OCI-LY7 (cell line): ENCODE data around the gene PLCB1. TPM values are rescaled to one million over a fixed set of nuclear protein-coding genes. Genes with fewer than 3 reads are reported as not detected.

Source experiments
- BruUV-seq: library from RNA; stranded (reverse); fragments of 400-500 nt; replicated peaks from 2 replicates; lab custom pipeline; 2021; lab: Mats Ljungman, UMichigan
- CTCF ChIA-PET: fragments of 300-600 bp; sonication (Branson Sonifier 250); formaldehyde crosslinking; loops from one replicate; lab custom pipeline; 2022; ENCODE audit warnings: antibody characterized with exemption; ENCODE audit not compliant: unreplicated experiment; lab: Charles Lee
- POLR2A ChIA-PET: fragments of 300-600 bp; sonication (Branson Sonifier 250); formaldehyde crosslinking; loops from one replicate; lab custom pipeline; 2022; ENCODE audit warnings: antibody characterized with exemption; lab: Charles Lee
- DNase-seq: peaks from one replicate; pipeline ENCODE4 v3.0.0-alpha.2; 2015; ENCODE audit warnings: low spot score
- H2AFZ ChIP-seq: fragments of 200-600 bp; sonication (generic), shearing (Covaris generic); 2 replicates; pipeline ENCODE4 v1.6.1; 2014; ENCODE audit warnings: mild to moderate bottlenecking, antibody characterized with exemption, low read length, moderate library complexity
- H3K27ac ChIP-seq: fragments of 200-600 bp; sonication (generic); 2 replicates; pipeline ENCODE4 v1.5.1; 2014; ENCODE audit warnings: mixed run types, low read depth, mild to moderate bottlenecking, moderate library complexity, low read length, inconsistent platforms; ENCODE audit not compliant: poor library complexity, severe bottlenecking
- H3K36me3 ChIP-seq: fragments of 200-600 bp; sonication (generic); 2 replicates; pipeline ENCODE4 v1.6.1; 2014; ENCODE audit warnings: mild to moderate bottlenecking, antibody characterized with exemption, low read length, moderate library complexity, mixed read lengths; ENCODE audit not compliant: insufficient read depth
- H3K4me1 ChIP-seq: fragments of 200-600 bp; sonication (generic); 2 replicates; pipeline ENCODE4 v1.5.1; 2014; ENCODE audit warnings: mild to moderate bottlenecking, low read length; ENCODE audit not compliant: insufficient read depth, poor library complexity, severe bottlenecking
- H3K4me2 ChIP-seq: fragments of 200-600 bp; sonication (generic); 2 replicates; pipeline ENCODE4 v1.6.1; 2014; ENCODE audit warnings: mild to moderate bottlenecking, low read length
- H3K4me3 ChIP-seq: fragments of 200-600 bp; sonication (generic); 2 replicates; pipeline ENCODE4 v1.5.1; 2014; ENCODE audit warnings: mild to moderate bottlenecking, low read depth, low read length; ENCODE audit not compliant: poor library complexity, severe bottlenecking
- H3K79me2 ChIP-seq: fragments of 200-600 bp; sonication (generic); 2 replicates; pipeline ENCODE4 v1.6.1; 2016; ENCODE audit warnings: low read depth, mild to moderate bottlenecking, low read length, moderate library complexity, mixed read lengths; ENCODE audit not compliant: insufficient read depth
- H3K9me2 ChIP-seq: fragments of 200-600 bp; sonication (generic); 2 replicates; pipeline ENCODE4 v1.6.1; 2016; ENCODE audit warnings: mild to moderate bottlenecking, low read length, mixed read lengths; ENCODE audit not compliant: insufficient read depth
- H3K9me3 ChIP-seq: fragments of 200-600 bp; sonication (generic); 2 replicates; pipeline ENCODE4 v1.6.1; 2014; ENCODE audit warnings: mild to moderate bottlenecking, mixed run types, low read length, mixed read lengths
- H4K20me1 ChIP-seq: fragments of 200-600 bp; sonication (generic); 2 replicates; pipeline ENCODE4 v1.6.1; 2014; ENCODE audit warnings: mild to moderate bottlenecking, antibody characterized with exemption, low read length, moderate library complexity, mixed read lengths; ENCODE audit not compliant: insufficient read depth
- CTCF ChIP-seq: fragments of 200-600 bp; sonication (generic); conservative IDR thresholded peaks from 2 replicates; pipeline ENCODE4 v1.5.1; 2014; ENCODE audit warnings: mild to moderate bottlenecking, antibody characterized with exemption, low read length, moderate library complexity, mixed read lengths
- EZH2phosphoT487 ChIP-seq: fragments of 200-600 bp; sonication (generic); IDR thresholded peaks from 2 replicates; pipeline ENCODE4 v1.6.1; 2018; ENCODE audit warnings: low read depth, borderline replicate concordance, mild to moderate bottlenecking, mixed run types, antibody characterized with exemption, low read length, moderate library complexity, mixed read lengths
- intact Hi-C: fragments of 100-400 bp; cut with micrococcal nuclease; formaldehyde crosslinking; loops from one replicate; pipeline ENCODE4 v1.10.0; 2022; ENCODE audit not compliant: unreplicated experiment
- total RNA-seq, 2 experiments: library from RNA; depleted of rRNA in 1 of 2; stranded (reverse); fragments of >200 nt in 1 of 2; shearing (Covaris generic) in 1 of 2; gene quantifications; 2 replicates each; pipeline ENCODE4 v1.2.3, GENCODE V29; 2014 to 2022

The PLCB1 gene
- total RNA-seq, 2 experiments from 2014 or later: 14.6 to 30.5 TPM

- peak; percentile 6 for DNase-seq
- no peaks in the 10 kb centered on the region for H3K9me3 ChIP-seq
- intact Hi-C loops: no loop called here
- H3K4me3 ChIP-seq: no peak overlapping the region
- no peaks in the 10 kb centered on the region for H4K20me1 ChIP-seq
- H3K79me2 ChIP-seq: no peaks in the 10 kb centered on the region
- H3K4me1 ChIP-seq: no peaks in the 10 kb centered on the region
- H3K27ac ChIP-seq: no peak overlapping the region
- no peak overlapping the region for H2AFZ ChIP-seq
- H3K36me3 ChIP-seq: no peaks in the 10 kb centered on the region
- no peaks in the 10 kb centered on the region for H3K9me2 ChIP-seq
- no TSS peak for BruUV-seq
- H3K4me2 ChIP-seq: no peak overlapping the region
- TF ChIP-seq EZH2phosphoT487 (no peak), CTCF (peak; percentile 65)
- CTCF ChIA-PET: no interaction called here
- POLR2A ChIA-PET: interaction anchor here (0.7 to 1.4 kb wide), 4 partner anchors 10 to 108 kb away, joined by 3 to 9 read pairs (median 4); no protein-coding TSS in a partner anchor
Measured at GRCh38 chr20:8664778-8665177, 532.7 kb downstream of the PLCB1 start.

DNA sequence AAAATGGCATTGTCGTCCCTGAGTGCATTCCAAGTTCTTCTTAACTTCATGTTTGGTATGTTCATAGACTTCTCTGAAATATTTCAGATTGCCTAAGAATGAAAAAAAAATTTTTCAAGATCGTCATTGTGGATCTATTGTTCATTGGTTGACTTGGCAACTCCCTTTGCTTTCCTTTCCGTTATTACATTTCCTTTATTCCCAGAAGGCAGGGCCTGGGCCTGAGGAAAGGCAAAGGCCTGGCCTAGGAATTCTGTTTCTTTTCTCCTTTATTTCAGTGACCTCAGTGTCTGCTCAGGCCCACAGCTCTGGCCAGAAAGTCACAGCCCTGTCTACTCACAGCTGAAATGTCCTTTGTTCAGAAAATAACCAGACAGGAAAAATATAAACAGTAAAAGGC lies 535.2 kb downstream of the PLCB1 start:
- H3K9me3 ChIP-seq: no peaks in the 10 kb centered on the region
- no TSS peak for BruUV-seq
- no peaks in the 10 kb centered on the region for H3K4me1 ChIP-seq
- no peak overlapping the region for H2AFZ ChIP-seq
- ChIA-PET POLR2A (no interaction called here), CTCF (no interaction called here)
- intact Hi-C loops: no loop called here
- H3K9me2 ChIP-seq: no peaks in the 10 kb centered on the region
- no peak overlapping the region for H3K4me2 ChIP-seq
- H3K4me3 ChIP-seq: no peak overlapping the region
- no peaks in the 10 kb centered on the region for H4K20me1 ChIP-seq
- TF ChIP-seq CTCF (no peak), EZH2phosphoT487 (no peak)
- H3K79me2 ChIP-seq: no peaks in the 10 kb centered on the region
- no peaks in the 10 kb centered on the region for H3K36me3 ChIP-seq
- DNase-seq: no peak
- no peak overlapping the region for H3K27ac ChIP-seq

GRCh38 chr20:8670207-8670892 lies 538.3 kb downstream of the PLCB1 start:
- Histone ChIP-seq H3K9me3 (no peaks in the 10 kb centered on the region), H3K4me2 (no peak overlapping the region), H4K20me1 (no peaks in the 10 kb centered on the region), H3K36me3 (no peaks in the 10 kb centered on the region), H3K27ac (no peak overlapping the region), H3K4me1 (no peaks in the 10 kb centered on the region), H3K79me2 (no peaks in the 10 kb centered on the region), H3K4me3 (no peak overlapping the region), H3K9me2 (no peaks in the 10 kb centered on the region), H2AFZ (no peak overlapping the region)
- CTCF ChIA-PET: no interaction called here
- intact Hi-C loops: no loop called here
- TF ChIP-seq EZH2phosphoT487 (no peak), CTCF (no peak)
- POLR2A ChIA-PET: interaction anchor here (1.3 to 2.6 kb wide), 2 partner anchors 9 to 15 kb away, joined by 3 to 10 read pairs; no protein-coding TSS in a partner anchor
- no peak for DNase-seq
- no TSS peak for BruUV-seq
